C4-2B (cell line): Measurements from ENCODE around the gene TAF1.
"Not testable (repeated sequence)": the region's sequence is repeated elsewhere in the genome, so short reads cannot be mapped to it uniquely, and the experiment has no call there.

ENCODE experiments used
- H3K27ac ChIP-seq: fragments of 450-650 bp; 2 replicates; pipeline ENCODE4 v1.5.1; 2017
- ZFX ChIP-seq: fragments of 450-650 bp; IDR thresholded peaks from 2 replicates; pipeline ENCODE4 v1.6.1; 2017
- TF ChIP-seq, protein P1 (sequence below): fragments of 450-650 bp; conservative IDR thresholded peaks from 2 replicates; pipeline ENCODE4 v1.5.1; 2017; ENCODE audit warnings: mild to moderate bottlenecking

TAF1 gene

DNA sequence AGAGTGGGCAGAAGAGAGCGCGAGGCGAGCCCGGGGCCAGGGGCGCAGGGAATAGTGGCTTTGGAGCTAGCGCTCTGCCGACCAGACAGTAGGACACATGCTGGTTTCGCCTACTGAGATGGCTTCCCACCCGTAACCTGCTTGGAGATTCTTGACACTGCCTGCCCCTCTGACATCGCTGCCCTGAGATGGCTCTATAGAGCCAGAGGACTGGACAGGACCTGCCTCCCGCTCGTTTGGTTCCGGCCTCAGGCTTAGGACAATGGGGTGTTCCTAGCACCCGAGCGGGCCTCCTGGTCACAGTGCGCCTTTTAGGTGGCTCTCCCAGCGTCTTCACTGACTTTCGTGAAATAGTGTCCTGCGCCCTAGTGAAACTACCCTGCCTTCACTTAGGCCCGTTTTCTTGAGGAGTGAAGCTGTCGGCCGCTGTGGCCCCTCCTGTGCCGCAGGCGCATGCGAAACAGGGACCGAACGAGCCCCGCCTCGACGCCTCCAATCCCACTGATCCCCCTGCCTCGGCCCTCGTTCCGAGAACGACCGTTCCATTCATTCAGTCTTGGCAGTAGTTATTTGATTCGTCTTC is 608 bp downstream of the TAF1 start:
- peak overlapping the region; percentile 89 for H3K27ac ChIP-seq
- TF ChIP-seq, protein P1, sequence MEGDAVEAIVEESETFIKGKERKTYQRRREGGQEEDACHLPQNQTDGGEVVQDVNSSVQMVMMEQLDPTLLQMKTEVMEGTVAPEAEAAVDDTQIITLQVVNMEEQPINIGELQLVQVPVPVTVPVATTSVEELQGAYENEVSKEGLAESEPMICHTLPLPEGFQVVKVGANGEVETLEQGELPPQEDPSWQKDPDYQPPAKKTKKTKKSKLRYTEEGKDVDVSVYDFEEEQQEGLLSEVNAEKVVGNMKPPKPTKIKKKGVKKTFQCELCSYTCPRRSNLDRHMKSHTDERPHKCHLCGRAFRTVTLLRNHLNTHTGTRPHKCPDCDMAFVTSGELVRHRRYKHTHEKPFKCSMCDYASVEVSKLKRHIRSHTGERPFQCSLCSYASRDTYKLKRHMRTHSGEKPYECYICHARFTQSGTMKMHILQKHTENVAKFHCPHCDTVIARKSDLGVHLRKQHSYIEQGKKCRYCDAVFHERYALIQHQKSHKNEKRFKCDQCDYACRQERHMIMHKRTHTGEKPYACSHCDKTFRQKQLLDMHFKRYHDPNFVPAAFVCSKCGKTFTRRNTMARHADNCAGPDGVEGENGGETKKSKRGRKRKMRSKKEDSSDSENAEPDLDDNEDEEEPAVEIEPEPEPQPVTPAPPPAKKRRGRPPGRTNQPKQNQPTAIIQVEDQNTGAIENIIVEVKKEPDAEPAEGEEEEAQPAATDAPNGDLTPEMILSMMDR: no peak
- no peak for TF ChIP-seq ZFX

DNA sequence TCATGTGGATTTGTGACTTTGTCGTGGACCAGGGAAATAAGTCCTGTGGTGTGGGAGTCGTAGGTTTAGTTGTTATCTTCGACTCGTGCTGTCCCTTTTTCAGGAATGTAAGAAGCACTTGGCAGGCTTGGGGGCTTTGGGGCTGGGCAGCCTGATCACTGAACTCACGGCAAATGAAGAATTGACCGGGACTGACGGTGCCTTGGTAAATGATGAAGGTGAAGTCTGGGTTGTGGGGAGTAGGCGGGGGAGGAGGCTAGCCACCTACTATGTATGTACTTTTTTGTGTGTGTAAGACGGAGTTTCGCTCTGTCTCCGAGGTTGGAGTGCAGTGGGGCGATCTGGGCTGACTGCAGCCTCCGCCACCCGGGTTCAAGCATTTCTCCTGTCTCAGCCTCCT is 1.2 kb downstream of the TAF1 start:
- H3K27ac ChIP-seq: peak overlapping the region; percentile 89
- TF ChIP-seq ZFX: no peak
- TF ChIP-seq, protein P1: no peak

DNA sequence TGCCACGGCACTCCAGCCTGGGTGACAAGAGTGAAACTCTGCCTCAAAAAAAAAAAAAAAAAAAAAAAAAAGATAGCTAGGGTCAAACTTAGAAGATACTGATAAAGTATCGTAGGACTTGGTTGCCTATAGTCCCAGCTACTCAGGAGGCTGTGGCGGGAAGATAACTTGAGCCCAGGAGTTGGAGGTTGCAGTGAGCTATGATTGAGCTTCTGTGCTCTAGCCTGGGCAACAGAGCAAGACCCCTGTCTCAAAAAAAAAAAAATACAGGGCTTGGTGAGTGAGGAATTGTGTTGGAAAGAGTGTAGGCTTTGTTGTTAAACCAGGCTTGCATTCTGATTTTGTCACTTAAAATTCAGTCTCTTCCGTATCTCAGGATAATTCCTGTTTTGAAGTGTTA is 6.2 kb downstream of the TAF1 start:
- no peak overlapping the region for H3K27ac ChIP-seq
- TF ChIP-seq ZFX: no peak
- TF ChIP-seq, protein P1: no peak

DNA sequence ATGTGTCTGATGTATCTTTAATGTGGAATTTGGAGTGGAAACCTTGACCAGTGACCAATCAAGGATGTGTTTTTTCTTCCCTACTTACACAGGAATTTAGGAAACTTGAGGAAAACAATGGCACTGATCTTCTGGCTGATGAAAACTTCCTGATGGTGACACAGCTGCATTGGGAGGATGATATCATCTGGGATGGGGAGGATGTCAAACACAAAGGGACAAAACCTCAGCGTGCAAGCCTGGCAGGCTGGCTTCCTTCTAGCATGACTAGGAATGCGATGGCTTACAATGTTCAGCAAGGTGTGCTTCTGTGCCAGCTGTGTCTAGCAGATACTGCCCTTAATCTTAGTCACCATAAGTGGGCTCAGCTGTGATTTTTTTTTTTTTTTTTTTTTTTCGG is 12.6 kb downstream of the TAF1 start:
- H3K27ac ChIP-seq: no peak overlapping the region
- TF ChIP-seq, protein P1: no peak
- no peak for TF ChIP-seq ZFX

DNA sequence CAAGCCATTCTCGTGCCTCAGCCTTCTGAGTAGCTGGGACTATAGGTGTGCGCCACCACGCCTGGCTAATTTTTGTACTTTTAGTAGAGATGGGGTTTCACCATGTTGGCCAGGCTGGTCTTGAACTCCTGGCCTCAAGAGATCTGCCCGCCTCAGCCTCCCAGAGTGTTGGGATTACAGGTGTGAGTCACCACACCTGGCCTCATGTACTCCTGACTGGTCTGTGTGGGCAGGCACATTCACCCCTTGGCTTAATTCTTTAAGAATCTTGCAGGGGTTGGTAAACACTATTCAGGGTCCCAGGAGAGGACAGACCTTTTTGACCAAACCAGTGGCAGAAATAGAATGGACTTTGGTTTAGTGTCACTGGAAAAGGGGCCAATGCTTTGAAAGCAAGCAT is 25.6 kb downstream of the TAF1 start:
- not testable (repeated sequence) for H3K27ac ChIP-seq

DNA sequence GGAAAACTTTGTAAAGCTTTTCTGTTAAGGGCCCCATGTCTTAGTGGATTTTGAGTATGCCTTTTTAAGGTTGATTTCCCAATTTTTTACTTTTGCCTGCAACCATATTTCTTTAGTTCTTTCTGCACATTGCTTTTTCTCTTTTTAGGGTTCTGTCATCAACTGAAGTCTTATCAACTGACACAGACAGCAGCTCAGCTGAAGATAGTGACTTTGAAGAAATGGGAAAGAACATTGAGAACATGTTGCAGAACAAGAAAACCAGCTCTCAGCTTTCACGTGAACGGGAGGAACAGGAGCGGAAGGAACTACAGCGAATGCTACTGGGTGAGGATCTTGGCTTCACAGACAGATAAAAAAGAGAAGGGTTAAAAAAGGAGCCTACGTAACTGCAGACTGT is 27.8 kb downstream of the TAF1 start:
- no peak overlapping the region for H3K27ac ChIP-seq
- no peak for TF ChIP-seq ZFX
- TF ChIP-seq, protein P1: no peak

DNA sequence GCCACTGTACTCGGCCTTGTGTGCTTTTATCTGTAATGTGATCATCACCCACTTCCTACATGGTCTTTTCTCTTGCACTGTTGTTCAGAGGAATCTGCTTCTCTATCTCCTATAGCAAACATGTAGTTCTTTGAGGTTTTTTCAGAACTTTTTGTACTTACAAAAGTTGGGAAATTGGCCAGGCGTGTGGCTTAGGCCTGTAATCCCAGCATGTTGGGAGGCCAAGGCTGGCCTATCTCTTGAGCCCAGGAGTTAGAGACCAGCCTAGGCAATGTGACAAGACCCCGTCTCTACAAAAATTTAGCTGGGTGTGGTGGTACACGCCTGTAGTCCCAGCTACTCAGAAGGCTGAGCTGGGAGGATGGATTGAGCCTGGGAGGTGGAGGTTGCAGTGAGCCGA is 30.4 kb downstream of the TAF1 start:
- H3K27ac ChIP-seq: no peak overlapping the region
- TF ChIP-seq ZFX: no peak
- TF ChIP-seq, protein P1: no peak

DNA sequence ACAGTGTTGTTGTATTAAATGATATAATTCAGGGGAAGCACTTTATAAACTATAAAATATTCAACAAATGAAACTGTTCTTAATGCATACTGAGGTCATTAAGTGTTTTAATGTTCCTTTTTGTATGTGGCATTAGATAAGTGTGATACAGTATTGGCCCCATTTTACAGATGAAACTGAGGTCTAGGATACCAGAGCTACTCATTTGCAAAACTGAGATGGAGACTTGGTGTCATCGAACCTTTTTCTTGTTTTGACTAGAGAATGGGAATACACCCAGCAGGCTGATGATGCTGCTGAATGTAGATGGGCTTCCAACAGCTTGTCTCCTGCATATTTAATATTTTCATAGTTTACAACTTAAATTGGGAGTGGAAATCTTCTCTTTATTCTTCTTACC is 34.6 kb downstream of the TAF1 start:
- H3K27ac ChIP-seq: no peak overlapping the region
- TF ChIP-seq, protein P1: no peak
- no peak for TF ChIP-seq ZFX

DNA sequence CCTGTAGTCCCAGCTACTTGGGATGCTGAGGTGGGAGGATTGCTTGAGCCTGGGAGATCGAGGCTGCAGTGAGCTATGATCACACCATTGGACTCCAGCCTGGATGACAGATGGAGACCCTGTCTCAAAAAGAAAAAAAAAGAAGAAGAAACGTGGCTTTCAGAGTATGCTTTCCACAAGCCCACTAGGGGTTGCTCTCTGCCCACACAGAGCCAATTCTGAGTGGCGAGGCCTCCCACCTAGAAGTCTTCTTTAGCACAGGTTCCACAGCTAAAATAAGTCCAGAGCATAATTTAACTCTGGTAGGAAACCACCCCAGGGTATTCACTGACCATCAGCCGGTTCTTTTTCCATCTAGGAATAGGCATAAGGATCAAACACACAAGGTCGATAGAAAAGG is 50.1 kb downstream of the TAF1 start:
- H3K27ac ChIP-seq: not testable (repeated sequence)
